GM18505 (cell line): ENCODE results near the gene MAP2K1.

ENCODE experiments used
- ATAC-seq: cut with Tn5 transposase; IDR thresholded peaks from one replicate; pipeline ENCODE4 v1.9.1; 2021; ENCODE audit not compliant: unreplicated experiment
- POLR2A ChIP-seq: IDR thresholded peaks from 4 replicates; pipeline ENCODE4 v1.6.1; 2011; ENCODE audit warnings: borderline replicate concordance; ENCODE audit not compliant: insufficient read depth, insufficient read length; ENCODE audit errors: extremely low read depth

MAP2K1 gene

GRCh38 chr15:66505818-66506217, 119.1 kb downstream of the MAP2K1 start:
- TF ChIP-seq POLR2A = no peak
- ATAC-seq = no peak

- no peak for ATAC-seq
- no peak for TF ChIP-seq POLR2A
Observed at GRCh38 chr15:66508293-66508883, 121.7 kb downstream of the MAP2K1 start.

GRCh38 chr15:66514586-66514985, 127.9 kb downstream of the MAP2K1 start:
- no peak for TF ChIP-seq POLR2A
- ATAC-seq = no peak

GRCh38 chr15:66515901-66516322, 129.2 kb downstream of the MAP2K1 start:
- no peak for ATAC-seq
- TF ChIP-seq POLR2A = no peak

GRCh38 chr15:66523926-66524325, 137.2 kb downstream of the MAP2K1 start:
- no peak for TF ChIP-seq POLR2A
- no peak for ATAC-seq

- ATAC-seq = no peak
- no peak for TF ChIP-seq POLR2A
Observed at GRCh38 chr15:66524838-66525237, 138.1 kb downstream of the MAP2K1 start.

- no peak for TF ChIP-seq POLR2A
- ATAC-seq = no peak
Observed at GRCh38 chr15:66535056-66535455, 148.3 kb downstream of the MAP2K1 start.
